GM18519 (cell line): ENCODE data around the gene NAA25.
"Not testable (repeated sequence)": the region's sequence is repeated elsewhere in the genome, so short reads cannot be mapped to it uniquely, and the experiment has no call there.

ENCODE experiments used
- ATAC-seq: cut with Tn5 transposase; IDR thresholded peaks from one replicate; pipeline ENCODE4 v1.9.1; 2021; ENCODE audit warnings: mild to moderate bottlenecking, moderate library complexity; ENCODE audit not compliant: unreplicated experiment, low FRiP score

The NAA25 gene

DNA sequence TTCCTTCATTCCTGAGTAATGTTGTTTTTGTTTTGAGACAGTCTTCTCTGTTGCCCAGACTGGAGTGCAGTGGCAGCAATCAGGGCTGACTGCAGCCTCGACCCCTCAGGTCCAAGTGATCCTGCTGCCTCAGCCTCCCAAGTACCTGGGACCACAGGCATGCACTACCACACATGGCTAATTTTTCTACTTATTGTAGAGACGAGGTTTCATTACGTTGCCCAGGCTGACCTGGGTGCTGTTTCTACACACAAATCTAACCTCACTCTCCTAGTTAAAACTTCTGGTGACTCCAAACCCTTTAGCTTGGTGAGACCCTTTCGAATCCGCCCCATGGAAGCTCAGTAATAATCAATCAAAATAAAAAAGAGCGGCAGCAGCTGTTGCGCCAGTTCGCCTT, 96.9 kb downstream of the NAA25 start:
- ATAC-seq, result no peak

DNA sequence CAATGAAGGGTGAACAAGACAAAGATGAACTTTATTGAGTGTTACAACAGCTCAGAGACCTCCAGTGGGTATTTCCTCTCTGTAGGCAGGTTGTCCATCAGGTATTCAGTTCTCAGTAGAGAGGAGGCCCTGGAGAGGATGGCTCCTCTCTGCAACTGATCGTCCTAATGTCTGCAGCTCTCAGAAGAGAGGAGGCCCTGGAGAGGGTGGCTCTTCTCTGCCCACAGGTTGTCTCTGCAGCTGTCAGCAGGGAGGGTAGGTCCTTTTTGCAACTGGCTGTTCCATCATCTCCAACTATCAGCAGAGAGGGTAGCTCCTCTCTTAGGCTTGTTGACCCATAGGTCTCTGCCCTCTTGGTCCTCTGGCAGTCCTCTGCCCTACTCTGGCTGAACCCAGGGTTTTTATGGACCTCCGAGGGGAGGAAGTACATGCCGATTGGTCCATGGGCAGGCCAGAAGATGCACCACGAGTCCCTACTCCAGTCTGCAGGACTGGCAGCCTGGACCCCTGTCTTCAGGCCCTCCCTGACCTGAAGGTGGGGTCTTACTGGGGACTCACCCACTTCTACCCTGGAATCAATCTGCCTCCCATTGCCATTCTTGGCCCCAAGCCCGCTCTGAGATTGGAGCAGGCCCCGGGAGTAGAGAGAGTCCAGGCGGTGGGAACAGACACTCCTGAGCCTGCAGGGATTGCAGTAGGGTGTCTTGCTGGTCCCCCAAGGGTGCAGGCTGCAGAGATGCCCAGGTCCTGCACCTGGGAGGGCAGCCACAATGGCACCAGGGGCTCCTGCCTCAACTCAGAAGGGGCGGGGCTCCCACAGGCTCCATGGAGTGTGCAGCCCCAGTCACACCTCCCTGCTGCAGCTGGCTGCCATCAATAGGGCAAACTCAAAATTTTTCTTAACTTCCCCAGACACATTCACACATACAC, 97.9 kb downstream of the NAA25 start:
- no peak for ATAC-seq

DNA sequence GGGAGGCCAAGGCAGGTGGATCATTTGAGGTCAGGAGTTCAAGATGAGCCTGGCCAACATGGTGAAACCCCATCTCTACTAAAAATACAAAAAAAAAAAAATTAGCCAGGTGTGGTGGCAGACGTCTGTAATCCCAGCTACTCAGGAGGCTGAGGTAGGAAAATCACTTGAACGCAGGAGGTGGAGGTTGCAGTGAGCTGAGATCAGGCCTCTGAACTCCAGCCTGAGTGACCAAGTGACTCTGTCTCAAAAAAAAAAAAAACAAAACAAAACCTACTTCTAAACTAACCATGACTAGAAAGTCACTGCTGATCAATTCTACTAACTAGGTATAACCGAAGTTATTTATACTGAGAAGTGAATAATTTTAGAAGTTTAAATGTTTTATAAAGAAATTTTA, 99.0 kb downstream of the NAA25 start:
- not testable (repeated sequence) for ATAC-seq

DNA sequence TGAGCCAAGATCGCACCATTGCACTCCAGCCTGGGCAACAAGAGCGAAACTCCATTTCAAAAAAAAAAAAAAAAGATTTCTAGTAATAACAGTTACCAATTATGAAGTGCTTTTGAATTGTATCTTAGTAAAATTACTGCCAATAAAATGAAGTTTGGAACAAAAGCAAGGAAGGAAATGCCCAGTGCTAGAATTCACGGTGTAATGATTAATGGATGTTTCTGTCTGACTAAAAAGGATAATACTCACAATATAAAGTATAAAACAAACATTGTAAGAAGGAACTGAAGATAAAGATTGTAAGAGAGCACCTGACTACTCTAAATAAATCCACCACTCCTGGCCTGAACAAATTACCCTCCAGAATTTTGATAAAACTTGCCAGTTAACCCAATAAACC, 99.7 kb downstream of the NAA25 start:
- ATAC-seq, result no peak

DNA sequence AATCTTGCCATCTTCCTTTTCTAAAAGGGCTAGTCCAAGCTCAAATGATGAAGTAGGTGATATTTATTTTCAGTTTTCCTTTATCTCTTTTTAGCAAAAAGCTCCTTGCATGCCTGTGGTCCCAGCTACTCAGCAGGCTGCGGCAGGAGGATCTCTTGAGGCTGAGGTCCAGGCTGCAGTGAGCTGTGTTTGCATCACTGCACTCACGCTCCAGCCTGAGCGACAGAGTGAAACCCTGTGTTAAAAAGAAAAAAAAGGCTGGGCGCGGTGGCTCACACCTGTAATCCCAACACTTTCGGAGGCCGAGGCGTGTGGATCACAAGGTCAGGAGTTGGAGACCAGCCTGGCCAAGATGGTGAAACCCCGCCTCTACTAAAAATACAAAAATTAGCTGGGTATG, 100.6 kb downstream of the NAA25 start:
- ATAC-seq, result no peak

DNA sequence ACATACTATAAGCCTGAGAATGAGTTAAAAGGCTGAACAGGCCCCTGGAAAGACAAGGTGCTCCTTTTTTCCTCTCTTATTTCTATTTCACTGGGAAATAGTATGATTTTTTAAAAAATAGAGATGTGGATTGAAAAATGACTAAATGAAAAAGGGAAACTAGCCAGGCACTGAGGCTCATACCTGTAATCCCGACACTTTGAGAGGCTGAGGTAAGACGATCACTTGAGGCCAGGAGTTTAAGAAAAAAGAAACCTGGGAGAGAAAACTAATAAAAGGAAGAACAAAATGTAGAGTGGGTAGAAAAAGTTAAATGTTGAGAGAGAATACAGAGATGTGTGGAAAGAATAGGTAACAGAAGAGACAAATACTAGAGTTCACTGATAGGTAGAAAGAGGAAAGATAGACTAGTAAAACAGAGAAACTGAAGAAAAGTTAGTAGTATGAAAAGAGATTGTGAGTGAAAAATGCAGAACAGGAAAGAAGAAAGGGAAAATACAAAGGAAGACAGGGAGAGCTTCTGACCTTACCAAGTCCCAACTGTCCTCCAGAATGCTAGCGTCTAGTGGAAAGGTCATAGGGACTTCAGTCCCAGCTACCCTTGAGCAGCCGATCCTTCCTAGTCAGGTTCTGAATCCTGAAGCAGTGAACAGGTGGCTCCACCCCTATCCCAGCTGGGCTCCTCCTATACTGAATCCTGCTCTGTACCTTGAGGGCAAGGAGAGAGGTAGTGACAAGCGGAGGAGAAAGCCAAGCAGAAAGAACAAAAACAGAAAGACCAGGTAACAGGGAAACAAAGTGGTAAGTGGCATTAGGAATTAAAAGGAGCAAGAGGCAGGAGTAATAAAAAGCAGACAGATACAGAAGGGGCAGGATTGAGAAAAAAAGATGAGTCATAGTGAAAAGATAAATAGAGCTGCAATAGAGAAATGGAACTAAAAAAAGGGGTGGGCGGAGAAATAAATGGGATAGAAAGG, 102.9 kb downstream of the NAA25 start:
- ATAC-seq, result no peak

DNA sequence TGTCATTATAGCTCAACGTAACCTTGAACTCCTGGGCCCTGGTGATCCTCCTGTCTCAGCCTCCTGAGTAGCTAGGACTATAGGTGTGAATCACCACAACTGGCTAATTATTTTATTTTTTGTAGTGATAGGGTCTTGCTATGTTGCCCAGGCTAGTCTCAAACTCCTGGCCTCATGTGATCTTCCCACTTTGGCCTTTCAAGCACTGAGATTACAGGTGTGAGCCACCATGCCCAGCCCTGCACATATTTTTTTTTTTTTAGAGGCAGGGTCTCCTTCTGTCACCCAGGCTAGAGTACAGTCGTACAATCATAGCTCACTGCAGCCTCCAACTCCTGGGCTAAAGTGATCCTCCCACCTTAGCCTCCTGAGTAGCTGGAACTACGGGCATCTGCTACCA, 104.5 kb downstream of the NAA25 start:
- no peak for ATAC-seq

DNA sequence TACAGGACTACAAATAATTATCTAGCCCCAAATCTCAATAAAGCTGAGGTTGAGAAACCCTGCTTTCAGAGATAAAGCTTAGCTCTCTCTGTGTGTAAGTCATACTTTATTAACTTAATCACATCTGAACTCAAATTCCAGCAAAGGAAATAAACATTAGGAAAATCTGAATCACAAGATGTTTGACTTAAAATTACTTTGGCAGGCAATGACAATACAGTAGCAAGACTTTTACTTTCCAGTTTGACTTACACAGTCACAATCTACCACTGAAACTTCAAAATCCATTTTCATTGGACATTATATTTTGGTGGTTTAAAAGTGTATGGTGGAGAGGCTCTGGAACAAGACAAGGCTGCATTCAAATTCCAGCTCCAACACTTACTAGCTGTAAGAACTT, 107.0 kb downstream of the NAA25 start:
- no peak for ATAC-seq

DNA sequence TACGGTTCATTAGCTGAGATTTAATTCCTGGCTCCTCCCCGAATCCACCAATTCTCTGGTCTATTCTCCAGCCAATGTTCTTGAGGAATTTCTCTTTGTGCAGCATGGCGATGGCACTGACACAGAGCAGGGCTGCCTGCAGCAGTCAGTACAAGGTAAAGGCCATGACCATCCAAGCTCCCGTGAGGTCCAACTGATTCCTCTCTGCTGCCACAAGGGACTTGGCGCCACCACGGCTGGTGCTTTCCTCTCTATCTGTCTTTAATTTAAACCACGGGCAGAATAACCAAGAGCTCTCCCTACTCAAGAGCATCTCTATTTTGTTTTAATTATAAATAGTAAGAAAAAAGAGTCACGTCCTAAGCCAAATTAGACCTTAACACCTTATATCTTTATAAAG, 107.8 kb downstream of the NAA25 start:
- no peak for ATAC-seq

DNA sequence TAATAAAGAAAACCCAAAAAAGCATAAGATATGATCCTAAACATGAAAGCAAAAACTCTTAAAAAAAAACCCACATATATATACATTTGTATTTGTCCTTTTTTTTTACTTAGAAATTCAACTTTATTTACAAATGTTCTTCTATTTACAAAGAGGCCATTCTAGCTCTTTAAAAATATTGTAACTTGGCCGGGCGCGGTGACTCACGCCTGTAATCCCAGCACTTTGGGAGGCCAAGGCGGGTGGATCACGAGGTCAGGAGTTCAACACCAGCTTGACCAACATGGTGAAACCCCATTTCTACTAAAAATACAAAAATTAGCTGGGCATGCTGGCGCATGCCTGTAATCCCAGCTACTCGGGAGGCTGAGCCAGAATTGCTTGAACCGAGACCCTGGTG, 109.5 kb downstream of the NAA25 start:
- ATAC-seq, result not testable (repeated sequence)

DNA sequence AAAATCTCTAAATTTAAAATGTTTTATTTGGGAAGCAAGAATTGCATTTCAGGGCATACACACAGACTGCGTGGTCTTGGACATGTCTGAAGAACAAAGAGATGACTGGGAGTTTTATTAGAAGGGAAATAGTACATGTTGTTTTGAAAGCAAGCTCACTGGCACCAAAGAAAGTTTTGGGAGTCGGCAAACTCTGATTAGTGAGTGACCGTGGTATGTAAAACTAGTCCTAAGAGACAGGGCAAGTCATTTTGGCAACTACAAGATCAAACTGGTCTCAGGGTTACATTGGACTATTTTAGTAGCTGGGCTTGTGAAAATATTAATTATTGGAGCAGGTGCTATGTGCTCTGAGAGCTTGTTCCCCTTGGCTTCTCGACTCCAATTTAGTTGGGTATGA, 110.6 kb downstream of the NAA25 start:
- no peak for ATAC-seq

DNA sequence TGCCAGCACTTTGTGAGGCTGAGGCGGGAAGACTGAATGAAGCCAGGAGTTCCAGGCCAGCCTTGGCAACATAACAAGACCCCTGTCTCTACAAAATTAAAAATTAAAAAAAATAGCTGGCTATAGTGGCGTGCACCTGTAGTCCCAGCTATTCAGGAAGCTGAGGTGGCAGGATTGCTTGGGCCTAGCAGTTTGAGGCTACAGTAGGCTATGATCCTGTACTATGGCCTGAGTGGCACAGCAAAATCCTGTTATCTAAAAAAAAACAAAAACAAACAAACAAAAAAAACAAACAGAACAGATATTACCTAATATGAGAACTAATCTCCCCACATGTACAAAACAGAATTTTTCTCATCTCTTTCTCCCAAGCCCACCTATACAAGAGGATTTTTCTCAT, 111.3 kb downstream of the NAA25 start:
- ATAC-seq, result no peak

DNA sequence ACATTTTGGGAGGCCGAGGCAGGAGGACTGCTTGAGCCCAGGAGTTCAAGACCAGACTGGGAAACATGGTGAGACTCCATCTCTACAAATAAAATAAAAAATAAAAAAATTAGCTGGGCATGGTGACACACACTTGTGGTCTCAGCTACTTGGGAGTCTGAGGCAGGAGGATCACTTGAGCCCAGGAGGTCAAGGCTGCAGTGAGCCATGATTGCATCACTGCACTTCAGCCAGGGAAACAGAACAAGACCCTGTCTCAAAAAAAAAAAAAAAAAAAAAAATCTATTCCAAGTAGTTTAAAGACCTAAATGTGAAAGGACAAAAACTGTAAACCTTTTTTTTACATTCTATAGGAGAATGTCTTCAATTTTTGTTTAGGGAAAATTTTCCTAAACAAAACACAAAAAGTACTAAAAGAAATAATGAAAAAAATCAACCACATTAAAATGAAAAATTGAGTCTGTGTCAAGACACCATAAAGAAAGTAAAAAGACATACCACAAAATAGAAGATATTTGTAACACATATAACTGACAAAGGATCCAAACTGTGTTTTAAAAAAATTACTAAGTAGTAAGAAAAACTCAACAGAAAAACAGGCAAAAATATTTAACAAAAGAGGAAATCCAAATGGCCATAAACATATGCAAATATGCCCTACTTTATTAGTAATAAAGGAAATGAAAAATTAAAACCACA, 112.7 kb downstream of the NAA25 start:
- no peak for ATAC-seq

DNA sequence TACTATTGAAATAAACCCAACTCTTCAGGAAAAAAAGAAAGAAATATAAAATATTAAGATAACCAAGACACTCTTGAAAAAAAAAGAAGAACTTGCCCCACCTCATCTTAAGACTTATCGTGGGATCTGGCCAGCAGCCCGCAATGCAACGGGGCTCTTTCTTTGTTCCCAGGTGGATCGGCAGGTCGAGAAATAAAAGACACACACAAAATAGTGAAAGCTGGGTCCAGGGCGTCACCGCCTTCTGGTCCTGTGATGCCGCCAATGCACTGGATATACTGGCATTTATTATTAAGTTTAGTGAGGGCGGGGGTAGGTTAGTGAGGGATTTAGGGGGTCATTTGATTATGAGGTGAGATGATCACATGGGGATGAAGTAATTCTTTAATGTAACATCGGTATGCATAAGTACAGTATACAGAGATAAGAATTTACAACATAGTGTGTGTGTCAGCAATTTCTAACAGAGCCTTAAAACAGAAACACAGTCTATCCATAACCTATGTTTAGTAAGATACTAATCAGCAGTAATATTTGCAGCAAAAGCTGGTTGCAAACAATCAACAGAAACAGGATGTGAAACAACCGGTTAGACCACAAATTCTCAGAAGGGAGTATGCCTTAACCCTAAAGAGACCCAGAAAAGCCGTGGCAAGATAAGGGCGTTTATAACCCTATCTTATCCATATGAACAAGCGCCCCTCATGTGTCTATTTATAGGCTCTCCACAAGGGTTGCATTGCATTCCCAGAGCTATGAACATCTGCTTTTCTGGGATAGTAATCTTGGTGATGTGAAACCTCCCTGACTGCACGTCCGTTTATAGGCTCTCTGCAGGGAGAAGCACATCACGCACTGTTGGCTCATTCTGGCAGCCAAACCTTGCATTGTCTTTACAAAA, 114.1 kb downstream of the NAA25 start:
- ATAC-seq, result not testable (repeated sequence)

DNA sequence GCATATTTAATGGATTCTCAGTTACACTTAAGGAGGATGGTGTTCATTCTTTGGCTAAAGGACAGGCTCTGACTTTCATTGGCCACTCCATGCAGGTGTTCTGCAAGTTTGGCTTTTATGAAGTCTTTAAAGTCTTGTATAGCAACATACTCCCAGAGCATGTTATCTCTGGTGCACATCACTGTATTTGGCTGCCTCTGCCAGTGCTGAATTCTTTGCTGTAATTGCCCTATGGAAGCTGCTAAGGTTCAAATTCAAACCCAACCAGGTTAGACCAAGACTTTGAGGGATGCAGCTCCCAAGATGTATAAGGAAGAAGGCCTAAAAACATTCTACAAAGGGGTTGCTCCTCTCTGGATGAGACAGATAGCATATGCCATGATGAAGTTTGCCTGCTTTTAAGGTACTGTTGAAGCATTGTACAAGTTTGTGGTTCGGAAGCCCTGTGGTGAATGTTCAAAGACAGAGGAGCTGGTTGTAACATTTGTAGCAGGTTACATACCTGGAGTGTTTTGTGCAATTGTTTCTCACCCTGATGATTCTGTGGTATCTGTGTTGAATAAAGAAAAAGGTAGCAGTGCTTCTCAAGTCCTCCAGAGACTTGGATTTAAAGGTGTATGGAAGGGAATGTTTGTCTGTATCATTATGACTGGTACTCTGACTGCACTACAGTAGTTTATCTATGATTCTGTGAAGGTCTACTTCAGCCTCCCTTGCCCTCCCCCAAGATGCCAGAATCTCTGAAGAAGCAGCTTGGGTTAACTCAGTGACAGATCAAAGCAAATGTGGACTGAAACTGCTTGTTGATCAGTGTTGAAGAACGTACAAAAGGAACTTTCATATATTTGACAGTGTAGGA, 115.1 kb downstream of the NAA25 start:
- ATAC-seq, result no peak

DNA sequence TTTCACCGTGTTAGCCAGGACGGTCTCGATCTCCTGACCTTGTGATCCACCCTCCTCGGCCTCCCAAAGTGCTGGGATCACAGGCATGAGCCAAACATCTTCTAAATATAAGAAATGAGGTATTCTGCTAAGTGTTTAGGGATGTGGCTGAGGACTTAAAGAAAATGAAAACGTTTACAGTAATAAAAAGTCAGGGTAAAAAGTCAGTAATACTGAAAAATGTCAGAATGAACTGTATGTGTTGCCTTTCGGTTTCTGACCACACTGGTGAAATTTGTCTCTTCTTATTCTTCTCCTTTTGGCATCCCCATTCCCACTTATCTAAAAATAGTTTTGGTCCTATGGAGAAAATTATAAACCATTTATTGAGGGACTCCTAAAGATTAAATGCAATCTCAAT, 116.1 kb downstream of the NAA25 start:
- no peak for ATAC-seq

DNA sequence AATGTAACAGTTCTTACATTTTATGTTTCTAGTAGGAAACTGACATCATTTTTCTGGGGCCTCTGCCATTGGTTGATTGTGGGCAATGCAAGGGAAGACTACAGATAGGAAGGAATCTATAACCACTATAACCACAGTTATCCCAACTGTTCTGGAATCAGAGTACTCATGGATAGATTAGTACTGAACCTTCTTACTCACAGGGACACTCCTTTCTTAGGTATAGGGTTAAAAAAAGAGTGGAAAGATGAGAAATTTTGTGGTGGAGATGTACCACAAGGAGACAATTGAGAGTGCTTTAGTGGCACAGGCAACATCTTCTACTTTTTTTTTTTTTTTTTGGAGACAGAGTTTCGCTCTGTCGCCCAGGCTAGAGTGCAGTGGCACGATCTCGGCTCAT, 116.6 kb downstream of the NAA25 start:
- no peak for ATAC-seq

DNA sequence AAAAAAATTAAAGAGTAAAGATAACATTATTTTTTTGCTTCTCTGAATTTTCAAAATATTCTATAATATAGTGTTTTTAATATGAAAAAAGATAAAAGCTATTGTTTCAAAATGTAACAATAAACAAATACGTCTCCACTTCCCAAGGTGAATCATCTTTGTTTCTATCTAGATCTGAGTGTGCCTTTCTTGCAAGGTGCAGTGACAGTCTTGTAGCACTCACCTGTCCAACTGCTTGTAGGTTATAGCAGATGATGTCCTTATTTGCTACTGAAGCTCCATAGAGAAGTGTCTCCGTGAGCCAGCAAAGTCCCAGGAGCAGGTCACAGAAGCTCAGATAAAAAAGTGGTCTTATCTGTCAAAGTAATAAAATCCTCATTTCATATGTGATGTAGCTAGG, 117.0 kb downstream of the NAA25 start:
- ATAC-seq, result no peak

DNA sequence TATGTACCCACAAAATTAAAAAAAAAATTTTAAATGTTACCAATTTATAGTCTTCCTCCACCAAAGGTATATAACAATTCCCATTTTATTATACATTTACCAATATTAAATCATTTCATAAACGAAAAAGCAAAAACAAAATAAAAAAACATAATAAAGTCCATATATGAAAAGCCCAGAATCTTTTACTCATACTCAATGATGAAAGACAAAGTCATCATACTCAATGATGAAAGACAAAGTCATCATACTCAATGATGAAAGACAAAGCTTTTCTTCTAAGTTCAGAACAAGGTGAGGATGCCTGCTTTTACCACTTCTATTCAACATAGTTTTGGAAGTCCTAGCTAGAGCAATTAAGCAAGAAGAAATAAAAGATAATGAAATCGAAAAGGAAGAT, 123.8 kb downstream of the NAA25 start:
- no peak for ATAC-seq
